Choroid plexus epithelial cell (primary cell): ENCODE results near the gene AAGAB.

ENCODE experiments used
- DNase-seq: peaks from one replicate; pipeline ENCODE4 v3.0.0-alpha.2; 2010; ENCODE audit warnings: low read depth
- H3K4me3 ChIP-seq: 2 replicates; pipeline ENCODE4 v1.5.1; 2011; ENCODE audit warnings: low read depth, mild to moderate bottlenecking, control low read depth, low read length, moderate library complexity
- CTCF ChIP-seq: conservative IDR thresholded peaks from 2 replicates; pipeline ENCODE4 v1.5.1; 2011; ENCODE audit warnings: low read depth, mild to moderate bottlenecking, control low read depth, inconsistent platforms, low read length, moderate library complexity

Gene AAGAB

GRCh38 chr15:67177752-67178151 lies 76.7 kb downstream of the AAGAB start:
- H3K4me3 ChIP-seq = no peak overlapping the region
- TF ChIP-seq CTCF = no peak
- DNase-seq = peak; percentile 61

GRCh38 chr15:67176195-67176971 lies 78.1 kb downstream of the AAGAB start:
- no peak for TF ChIP-seq CTCF
- no peak for DNase-seq
- no peak overlapping the region for H3K4me3 ChIP-seq

GRCh38 chr15:67175643-67176071 lies 78.8 kb downstream of the AAGAB start:
- no peak for TF ChIP-seq CTCF
- DNase-seq = peak; percentile 89
- H3K4me3 ChIP-seq = no peak overlapping the region

GRCh38 chr15:67174864-67175573 lies 79.4 kb downstream of the AAGAB start:
- TF ChIP-seq CTCF = no peak
- DNase-seq = no peak
- H3K4me3 ChIP-seq = no peak overlapping the region

- no peak overlapping the region for H3K4me3 ChIP-seq
- no peak for TF ChIP-seq CTCF
- DNase-seq = no peak
Observed at GRCh38 chr15:67174446-67174845, 80.0 kb downstream of the AAGAB start.

GRCh38 chr15:67173786-67174185 lies 80.7 kb downstream of the AAGAB start:
- no peak overlapping the region for H3K4me3 ChIP-seq
- no peak for TF ChIP-seq CTCF
- DNase-seq = no peak
